Head of caudate nucleus (tissue), 42 donors: ENCODE data around the gene HEATR1.

Source experiments
- DNase-seq, 42 donors: peaks; one replicate each; pipeline versions ENCODE4 v3.0.0 to v3.0.0-alpha.2; 2020 to 2021; ENCODE audit warnings: mixed read lengths in 7 of 42
- intact Hi-C: fragments of 100-400 bp; cut with DNase I; formaldehyde crosslinking; loops from one replicate; pipeline ENCODE4 v1.15.0; 2022

HEATR1 gene

DNA sequence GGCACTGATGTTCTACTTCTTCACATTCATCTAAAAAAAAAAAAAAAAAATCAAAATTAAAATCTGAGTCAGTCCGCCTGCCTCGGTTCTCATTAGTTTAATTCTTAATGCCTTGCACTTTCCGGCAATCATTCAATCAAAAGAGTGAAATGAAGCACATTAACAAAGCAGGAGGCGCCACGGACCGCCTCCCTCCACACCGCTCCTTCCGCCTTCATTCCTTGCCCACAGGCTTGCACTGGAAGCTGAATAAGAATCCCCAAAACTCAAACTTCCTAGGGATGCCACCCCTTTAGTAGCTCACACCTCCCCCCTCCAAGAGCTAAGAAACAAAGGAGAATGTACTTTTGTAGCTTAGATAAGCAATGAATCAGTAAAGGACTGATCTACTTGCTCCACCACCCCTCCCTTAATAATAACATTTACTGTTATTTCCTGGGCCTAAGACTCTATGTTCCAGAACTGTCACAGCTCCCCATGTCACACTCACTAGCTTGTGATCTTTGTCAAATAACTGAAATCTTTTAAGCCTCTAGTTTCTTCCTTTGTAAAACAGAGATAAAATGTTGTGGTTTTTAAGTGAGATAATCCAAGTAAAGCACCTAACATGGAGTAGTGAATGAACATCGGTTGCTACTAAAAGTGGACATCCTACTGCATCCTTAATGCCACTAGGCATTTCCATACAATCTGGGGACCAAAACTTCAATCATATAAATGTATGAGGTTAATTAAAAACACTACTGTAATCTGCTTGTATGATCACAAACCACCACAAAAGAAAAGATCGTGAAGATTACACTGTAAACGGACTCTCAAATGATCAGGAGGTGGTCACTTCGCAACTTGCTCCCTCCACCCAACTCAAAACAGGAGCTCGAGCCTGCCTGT, 53.1 kb downstream of the HEATR1 start:
- intact Hi-C loops, result no loop called here
- DNase-seq, result peak in 3 of 42 donors; percentile 11 to 28 (median 18)

DNA sequence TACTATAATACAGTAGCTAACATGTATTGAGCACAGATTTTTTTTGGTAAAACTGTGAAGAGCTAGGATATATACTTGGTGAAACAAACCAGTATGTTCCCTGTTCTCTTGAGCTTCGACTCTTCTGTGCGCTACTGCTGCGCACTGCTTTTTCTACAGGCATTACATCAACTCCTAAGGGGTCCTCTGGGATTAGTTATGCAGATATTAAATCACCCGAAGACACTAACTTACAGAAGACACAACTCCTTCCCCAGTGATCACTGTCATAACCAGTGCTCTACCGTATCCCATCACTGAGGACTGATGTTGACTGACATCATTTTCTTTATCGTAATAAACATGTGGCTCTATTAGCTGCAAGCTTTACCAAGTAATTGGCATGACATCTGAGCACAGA, 55.9 kb downstream of the HEATR1 start:
- intact Hi-C loops, result no loop called here
- no peak for DNase-seq

DNA sequence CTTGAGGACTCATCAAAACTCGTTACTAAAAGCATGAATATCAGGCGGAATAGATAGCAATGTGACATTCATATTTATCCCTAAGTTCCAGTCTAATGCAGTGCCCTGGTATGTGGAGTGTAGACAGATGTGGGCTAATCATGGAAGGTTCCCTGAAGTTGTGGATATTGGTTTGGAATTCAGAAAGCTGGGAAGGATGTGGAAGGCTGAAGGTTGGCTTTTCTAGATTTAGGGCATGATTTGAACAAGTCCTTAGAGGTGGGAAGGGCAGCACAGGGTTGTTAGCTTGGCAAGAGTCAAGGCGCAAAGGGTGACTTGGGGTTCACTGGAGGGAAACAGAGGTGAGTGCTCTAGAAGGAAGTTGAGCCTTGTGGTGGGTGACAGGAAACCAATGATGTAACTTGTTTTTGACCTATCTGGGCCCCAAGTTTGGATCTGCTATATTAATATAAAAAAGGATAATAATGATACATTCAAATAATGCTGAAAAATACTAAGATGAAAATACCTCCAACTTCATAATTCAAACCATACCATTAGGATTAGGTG, 58.6 kb downstream of the HEATR1 start:
- no peak for DNase-seq
- intact Hi-C loops, result no loop called here

DNA sequence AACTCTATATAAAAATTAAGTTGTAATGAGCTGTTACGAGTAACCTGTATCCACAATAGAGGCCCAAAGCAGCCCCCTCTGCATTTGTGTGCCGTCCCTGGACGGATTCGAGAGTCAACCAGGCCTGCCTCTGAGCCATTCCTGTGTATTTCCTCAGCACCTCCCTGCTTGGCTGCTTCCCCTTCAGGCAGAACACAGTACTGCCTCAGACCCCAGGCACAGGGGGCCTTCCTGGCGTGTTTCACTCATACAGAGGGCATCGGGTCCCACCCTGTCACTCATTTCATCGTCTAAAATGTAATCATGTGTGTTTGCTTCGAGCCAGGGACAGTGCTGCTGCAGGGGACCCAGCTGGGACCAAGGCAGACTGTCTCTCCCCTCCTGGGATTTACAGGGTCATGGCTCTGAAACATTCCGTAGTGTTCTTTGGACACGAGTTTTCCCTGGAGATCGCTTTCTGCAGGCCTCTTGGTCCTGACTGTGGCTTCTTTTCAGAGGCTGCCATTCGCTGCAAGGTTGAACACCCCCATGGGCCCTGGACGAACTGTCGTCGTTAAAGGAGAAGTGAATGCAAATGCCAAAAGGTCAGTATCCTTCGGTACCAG, 61.1 kb downstream of the HEATR1 start:
- intact Hi-C loops, result no loop called here

DNA sequence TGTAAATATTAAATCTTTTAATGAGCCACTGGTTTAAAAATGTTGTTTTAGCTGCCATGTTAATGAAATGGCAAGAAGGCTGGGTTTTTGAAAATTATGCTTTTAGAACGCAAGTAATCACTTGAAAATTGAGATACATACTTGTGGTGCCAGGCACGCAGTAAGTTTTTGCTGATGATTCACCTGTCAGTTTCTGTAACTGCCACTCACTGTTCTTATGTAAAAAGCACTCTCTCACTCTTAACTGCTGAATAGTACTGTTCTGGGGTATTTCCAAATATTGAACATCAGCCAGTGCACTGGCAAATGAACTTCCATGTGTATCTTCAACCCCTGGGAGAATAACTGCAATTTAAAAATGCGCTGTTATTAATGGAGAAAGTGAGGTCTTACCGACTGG, 62.6 kb downstream of the HEATR1 start:
- peak in 11 of 42 donors; percentile 14 to 56 (median 29) for DNase-seq
- intact Hi-C loops, result no loop called here

More for the DNA sequence above, 61.1 kb downstream of the HEATR1 start:
- DNase-seq, result no peak

DNA sequence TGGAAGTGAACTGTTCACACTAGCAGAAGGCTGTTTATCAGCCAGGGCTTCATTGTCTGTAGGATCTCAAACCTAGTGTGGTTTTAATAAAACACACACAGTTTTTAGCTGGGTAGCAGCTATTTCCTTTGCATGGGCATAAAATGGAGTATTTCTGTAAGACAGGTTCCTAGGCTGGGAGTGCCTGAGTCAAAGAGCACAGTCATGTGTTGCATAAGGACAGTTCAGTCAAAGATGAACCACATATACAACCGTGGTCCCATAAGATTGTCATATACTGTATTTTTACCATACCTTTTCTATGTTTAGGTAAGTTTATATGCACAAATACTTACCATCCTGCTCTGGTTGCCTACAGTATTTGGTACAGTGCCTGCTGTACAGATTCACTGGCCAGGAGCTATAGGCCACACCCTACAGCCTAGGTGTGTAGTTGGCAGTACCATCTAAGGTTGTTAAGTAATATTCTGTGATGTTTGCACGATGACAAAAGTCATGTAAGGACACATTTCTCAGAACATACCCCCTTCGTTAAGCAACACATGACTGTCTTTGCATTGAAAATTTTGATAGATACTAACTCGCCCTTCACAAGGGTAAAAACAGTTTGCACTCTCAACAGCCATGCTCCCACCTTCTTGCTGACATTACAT, 63.4 kb downstream of the HEATR1 start:
- DNase-seq, result no peak
- intact Hi-C loops, result no loop called here

DNA sequence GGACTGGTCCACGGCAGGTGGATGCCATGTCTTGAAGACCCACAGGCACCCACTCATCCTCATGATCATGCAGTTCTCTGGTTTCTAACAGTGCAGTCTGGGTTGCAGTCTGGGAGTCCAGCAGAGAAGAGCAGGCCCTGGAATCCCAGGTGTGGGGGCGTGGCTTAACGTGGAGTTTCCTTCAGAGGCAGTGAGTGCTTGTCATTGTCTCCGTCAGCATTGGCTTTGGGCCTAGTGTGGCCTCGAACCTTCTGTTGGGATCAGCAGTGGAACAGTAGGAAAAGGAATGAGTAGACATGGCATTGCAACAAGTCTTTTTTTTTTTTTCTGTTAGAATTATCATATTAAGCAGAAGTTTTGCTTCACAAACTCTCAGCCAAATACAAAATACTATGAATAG, 67.8 kb downstream of the HEATR1 start:
- DNase-seq, result no peak
- intact Hi-C loops, result no loop called here

DNA sequence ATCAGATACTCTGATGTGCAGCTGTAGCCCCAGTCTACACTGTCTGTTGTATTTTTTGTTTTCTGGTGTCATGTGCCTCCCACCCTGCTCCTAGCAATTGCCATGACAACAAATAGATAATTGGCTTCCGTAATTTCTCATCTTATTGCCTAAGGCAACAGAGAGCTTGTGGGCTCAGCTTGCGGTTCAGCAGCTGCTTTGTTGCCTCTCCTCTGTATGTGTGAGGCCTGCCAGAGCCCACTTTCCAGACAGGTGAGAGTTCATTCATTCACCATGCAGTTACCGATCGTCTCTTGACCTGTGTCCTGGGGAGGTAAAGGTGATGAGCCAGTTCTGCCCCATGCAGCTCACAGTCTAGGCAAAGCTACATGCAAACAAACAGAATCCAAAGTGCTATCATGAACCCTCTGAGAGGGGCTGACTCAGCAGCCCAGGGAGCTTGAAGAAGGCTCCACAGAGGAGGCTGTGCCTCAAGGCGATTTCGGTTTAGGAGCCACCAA, 68.6 kb downstream of the HEATR1 start:
- DNase-seq, result no peak
- intact Hi-C loops, result no loop called here

DNA sequence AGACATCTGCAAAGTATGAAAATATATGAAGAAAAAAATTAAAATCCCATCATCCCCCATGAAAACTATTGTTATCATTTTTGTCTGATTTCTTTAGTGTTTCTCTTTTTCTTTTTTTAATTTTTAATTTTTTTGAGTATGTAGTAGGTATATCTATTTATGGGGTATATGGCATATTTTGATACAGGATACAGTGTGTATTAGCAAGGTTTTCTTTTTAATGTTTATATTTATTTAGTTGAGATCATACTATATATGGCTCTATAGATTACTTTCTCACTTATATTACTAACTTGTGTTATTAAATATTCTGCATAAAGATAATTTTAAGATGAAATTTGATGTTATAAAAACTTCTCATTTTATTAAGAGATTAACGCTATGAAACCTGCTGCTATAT, 69.1 kb downstream of the HEATR1 start:
- intact Hi-C loops, result no loop called here
- no peak for DNase-seq

DNA sequence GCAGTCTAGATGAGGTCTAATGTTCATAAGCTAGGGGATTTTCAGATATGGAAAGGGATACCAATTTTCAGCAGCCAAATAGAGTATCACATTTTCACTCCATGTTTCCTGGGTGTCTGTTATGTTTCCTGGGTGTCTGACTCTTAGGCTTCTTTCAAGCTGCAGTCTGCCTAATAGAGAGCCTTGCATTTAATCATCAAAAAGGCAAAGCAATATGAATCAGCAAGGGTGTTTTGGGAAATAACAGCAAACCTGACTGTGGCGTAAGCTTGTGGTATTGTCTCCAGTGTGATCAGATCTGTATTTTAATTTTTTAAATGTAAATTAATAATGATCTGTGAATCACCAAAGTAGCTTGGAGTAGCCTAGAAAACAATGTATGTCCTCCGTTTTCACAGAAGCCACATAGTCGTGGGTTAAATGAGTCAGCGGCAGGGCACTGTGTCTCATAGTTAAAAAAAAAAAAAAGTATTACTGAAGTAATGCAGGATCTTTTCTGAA, 70.1 kb downstream of the HEATR1 start:
- no peak for DNase-seq
- intact Hi-C loops, result no loop called here

DNA sequence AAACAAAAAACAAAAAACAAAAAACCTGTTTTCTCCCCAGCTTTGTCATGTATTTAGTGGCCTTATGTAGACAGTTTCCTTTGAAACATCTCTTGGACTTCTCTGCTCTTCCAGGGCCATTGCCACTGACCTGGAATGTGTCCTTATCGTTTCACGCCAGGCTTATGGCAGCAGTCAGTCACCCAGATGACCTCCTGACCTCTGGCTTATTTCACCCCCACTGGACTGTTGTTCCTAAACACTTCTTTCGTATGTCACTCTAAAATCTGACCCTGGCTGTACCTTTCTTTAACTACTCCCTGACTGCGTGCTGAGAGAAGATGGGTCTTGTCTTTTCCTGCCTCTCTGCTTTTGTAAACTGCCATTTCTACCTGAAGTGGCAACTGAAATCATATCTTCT, 71.5 kb downstream of the HEATR1 start:
- intact Hi-C loops, result no loop called here
- no peak for DNase-seq

DNA sequence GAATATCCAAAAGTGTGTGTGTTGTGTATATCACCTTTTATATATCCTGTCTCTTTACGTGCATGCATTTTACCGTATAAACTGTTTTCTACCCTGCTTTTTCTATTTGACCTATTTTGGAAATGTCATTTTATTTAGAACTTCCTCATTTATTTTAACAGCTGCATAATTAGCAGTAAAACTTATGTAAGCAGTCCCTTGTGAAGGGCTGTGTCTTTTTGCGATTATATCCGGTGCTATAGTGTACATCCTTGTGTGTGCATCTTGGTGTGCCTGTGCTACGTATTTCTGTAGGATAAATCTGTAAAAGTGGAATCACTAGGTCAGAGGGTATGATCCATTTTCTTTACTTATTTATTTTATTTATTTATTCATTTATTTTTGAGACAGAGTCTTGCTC, 73.4 kb downstream of the HEATR1 start:
- intact Hi-C loops, result no loop called here
- DNase-seq, result no peak

DNA sequence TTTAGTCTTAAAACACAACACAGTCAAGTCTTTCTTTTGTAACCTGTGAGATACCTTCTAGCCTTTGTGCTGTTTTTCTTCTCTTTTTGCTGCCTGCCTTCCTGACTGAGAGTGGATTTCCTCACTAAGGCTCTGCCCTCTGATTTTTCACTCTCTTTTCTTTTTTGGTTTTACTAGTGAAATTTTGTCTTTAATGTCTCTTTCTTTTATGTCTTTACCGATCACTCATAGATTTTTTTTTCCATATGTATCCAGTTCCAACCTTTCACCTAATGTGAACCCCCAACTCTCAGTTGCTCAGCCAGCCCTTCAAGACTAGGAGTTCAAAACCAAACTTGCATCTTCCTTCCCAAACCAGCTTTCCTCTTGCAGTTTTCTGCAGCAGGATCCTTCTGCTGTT, 74.0 kb downstream of the HEATR1 start:
- no peak for DNase-seq
- intact Hi-C loops, result no loop called here

DNA sequence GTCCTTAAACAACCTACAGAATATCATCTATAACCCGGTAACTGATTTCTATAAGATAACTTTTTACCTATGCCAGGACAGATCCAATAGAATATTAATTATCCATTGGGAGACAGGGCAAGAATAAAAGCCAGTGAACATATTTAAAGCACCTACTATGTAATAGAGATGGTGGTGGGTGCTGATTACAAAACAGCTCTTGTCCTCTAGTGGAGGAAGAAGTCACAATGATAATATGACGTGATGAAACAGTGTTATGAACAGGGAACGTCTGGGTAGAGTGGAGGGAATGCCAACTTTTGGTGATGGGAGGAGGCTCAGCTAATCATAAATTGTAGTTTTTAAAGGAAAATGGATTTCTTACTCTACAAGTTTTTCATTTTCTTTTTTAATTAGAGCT, 78.2 kb downstream of the HEATR1 start:
- no peak for DNase-seq
- intact Hi-C loops, result no loop called here

DNA sequence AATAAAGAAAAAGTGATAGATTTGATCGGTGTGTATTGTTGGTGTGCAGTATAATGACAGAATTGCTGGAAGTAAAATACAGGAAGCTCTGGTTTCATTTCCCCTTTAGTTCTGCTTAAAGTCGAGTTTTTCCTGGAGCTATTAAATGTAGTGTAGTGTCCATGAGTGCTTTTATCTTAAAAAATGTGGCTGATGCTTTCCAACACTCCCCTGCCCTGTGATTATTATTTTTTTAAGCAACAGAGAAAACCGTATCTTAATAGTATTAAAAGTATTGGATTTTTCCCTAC, 79.5 kb downstream of the HEATR1 start:
- intact Hi-C loops, result no loop called here
- DNase-seq, result no peak

DNA sequence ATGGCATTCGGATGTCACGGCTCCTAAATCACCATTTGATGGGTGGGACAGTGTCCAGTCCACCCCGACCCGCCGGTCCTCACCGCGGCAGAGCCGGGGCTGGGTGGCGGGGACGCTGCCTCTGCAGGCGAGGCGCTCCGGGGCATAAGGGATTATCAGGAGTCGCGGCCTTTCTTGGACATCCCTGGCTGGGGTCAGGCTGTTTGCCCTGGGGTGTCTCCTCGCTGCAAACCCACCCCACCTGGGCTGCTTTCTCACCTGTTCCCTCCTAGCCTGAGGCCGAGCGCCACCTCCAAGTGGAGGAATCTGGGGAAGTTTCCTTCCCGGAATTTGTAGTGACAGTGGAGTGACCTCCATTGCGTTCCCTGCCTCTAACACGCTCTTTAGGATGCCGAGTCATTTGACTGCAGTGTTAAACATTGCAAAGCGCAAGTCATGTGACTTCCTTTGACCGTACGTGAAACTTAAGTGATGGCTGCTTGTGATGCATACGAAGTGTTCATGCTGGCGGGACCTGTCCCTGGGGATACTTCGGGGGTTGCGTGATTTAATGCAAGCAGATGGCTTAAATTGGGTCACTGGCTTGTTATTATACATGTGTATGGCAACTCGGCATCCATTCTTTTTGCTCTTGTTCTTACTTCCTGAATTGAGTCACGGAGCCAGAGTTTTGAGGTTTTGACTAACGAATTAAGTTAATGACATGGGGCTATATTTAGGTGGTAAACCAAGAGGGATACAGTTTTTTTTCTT, 80.0 kb downstream of the HEATR1 start:
- DNase-seq, result peak in 40 of 42 donors; percentile 9 to 80 (median 51)
- intact Hi-C loops, result no loop called here

DNA sequence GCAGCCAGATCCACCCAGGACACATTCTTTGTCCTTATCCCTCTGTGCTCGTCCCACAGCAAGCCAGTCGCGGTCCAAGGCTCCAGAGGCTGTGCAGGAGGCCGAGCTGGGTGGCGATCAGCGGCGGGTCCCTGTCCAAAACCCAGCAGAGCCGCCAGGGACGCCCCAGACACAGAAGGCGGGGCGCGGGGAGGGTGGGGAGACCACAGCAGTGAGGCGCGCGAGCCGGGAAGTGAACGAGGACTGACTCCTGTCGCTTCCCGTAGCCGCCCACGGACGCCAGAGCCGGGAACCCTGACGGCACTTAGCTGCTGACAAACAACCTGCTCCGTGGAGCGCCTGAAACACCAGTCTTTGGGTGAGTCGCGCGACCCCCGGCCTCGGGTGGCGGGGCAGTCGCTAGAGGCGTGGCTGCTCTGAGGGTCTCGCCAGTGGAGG, 80.6 kb downstream of the HEATR1 start, which contains the start of gene LGALS8:
Gene LGALS8, plus strand, starts transcription at position 279 of the 438 bp plus-strand sequence. CDS start 2,089 bp downstream, outside the sequence.
- intact Hi-C loops, result no loop called here
- peak; percentile 78 to 95 (median 90) for DNase-seq

DNA sequence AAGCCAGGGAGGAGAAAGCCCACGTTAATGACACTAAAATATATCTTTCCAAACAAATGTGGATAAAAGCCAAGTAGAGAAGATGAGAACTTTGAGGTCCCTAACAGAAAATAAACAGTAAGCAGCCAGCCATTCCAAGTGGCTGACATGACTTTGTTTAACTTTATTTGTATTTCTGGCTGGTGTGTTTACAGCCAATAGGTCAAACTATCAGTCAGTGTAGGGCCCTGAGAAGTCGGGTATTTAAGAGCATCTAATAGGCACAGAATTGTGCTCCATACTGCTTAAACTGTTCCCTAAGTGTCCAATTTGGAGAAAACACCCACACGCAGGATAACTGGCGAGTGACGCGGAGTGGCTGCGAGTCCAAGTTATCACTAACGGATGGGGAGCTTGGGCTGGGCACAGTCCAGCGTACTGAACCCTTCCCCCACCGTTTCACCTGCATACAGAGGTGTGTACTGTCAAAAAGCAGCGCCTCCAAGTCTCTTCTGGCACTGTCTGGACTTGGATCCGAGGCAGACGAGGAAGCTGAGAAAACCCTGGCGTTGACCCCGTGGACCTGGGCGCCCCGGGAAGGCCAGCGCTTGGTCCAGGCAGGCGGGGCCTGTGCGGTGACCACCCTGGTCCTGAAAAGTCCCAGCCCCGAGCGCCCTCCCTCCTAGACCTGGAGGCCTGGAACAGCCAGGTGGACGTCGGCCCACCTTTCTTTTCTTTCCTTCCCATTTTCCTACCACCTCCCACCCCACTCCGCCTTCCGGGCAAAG, 81.2 kb downstream of the HEATR1 start:
- peak in 18 of 42 donors; percentile 6 to 46 (median 18) for DNase-seq
- intact Hi-C loops, result no loop called here
